ENCODE data around the gene SDCBP2. TPM values are rescaled to one million over a fixed set of nuclear protein-coding genes. Genes with fewer than 3 reads are reported as not detected.

The SDCBP2 gene
- total and polyA plus RNA-seq, 9 donors: 0.92 to 34.7 (median 3.7) TPM

- no peak for TF ChIP-seq CTCF (IDR thresholded peaks at IDR 0.05)
- TF ChIP-seq EP300 (IDR thresholded peaks at IDR 0.05): no peak
- no peak for TF ChIP-seq POLR2A (IDR thresholded peaks at IDR 0.05)
- no peak for DNase-seq
- H3K27ac ChIP-seq: no peak overlapping the region
- no peak overlapping the region for H3K4me3 ChIP-seq
- H3K9me3 ChIP-seq: no peaks in the 10 kb centered on the region
- intact Hi-C loops (cut with DNase I): no loop called here
- WGBS, 3 donors: 84 to 91% (median 87%) methylated on average over 1 of the region's 1 CpG
- no peaks in the 10 kb centered on the region for H3K36me3 ChIP-seq
- H3K27me3 ChIP-seq: no peaks in the 10 kb centered on the region
- H3K4me1 ChIP-seq (ENCODE audit: insufficient read depth): no peaks in the 10 kb centered on the region
These were observed 36.3 kb downstream of the SDCBP2 start for GRCh38 chr20:1292620-1293019.

DNA sequence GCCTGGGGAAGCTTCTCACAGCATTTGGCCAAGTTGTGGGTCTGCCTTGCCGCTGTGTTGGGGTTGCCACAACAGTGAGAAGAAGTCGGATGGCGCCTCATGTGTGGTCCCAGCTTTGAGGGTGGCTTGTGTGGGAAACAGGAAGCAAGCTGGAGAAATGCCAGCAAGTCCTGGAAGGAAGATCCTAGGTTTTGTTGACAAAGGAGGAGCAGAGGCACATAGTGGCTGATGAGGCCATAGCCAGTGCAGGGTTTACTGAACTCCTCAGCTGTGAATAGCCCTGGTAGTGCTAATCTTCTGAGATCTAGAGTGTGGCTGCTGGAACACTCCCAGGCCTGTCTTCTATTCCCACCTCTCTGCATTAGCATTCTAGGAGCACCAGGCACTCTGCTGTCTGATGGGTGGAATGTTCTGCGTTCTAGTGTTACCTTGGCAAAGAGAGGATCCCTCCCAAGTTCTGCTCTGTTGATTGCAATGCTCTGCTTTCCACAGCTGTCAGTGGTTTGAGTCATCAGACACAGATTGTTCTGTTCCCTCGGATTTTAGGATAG, 37.7 kb downstream of the SDCBP2 start:
- H3K4me1 ChIP-seq (ENCODE audit: insufficient read depth): no peaks in the 10 kb centered on the region
- H3K36me3 ChIP-seq: no peaks in the 10 kb centered on the region
- H3K9me3 ChIP-seq: no peaks in the 10 kb centered on the region
- no peak for DNase-seq
- TF ChIP-seq CTCF (IDR thresholded peaks at IDR 0.05) (no peak), EP300 (IDR thresholded peaks at IDR 0.05) (no peak), POLR2A (IDR thresholded peaks at IDR 0.05) (no peak)
- no peak overlapping the region for H3K4me3 ChIP-seq
- no peaks in the 10 kb centered on the region for H3K27me3 ChIP-seq
- 40 to 45% (median 40%) methylated on average over 5 of the region's 5 CpGs for WGBS, 3 donors
- intact Hi-C loops (cut with DNase I): no loop called here
- no peak overlapping the region for H3K27ac ChIP-seq

DNA sequence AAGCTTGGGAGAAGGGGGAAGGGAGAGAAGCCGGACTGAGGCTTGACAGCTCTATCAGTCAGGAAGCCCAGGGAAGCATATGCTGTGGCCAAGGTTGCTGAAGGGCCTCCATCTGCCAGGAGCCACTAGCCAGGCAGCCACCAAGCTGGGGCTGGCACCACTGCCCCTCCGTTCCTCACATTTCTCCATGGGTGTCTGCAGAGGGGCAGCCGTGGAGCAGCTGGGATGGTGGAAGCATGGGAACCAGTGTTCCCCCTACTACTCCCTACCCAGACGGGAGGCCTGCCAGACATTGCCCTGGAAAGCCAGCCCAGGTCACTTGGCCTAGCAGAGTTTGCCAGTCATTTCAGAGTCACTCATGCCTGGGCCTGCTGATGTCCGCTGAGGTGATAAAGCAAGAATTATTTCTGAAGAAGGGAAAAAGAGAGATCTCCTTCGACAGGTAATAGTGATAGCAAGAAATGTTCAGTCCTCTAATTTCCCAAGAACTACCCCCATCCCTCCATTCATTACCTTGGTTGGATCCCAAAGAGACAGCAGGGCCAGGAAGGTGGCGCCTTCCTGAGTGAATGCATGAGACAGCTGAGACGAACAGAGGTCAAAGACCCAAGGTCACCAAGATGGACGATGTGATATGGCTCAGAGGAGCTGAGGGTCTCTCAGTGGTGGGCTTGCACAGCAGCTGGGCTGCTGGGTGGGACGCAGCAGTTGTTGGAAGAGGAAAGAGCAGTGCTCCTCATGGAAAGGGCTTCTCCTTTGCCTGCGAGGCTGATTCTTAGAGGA, 41.0 kb downstream of the SDCBP2 start:
- Histone ChIP-seq H3K36me3 (no peaks in the 10 kb centered on the region), H3K27ac (no peak overlapping the region), H3K4me1 (ENCODE audit: insufficient read depth) (no peaks in the 10 kb centered on the region), H3K27me3 (no peaks in the 10 kb centered on the region), H3K9me3 (no peaks in the 10 kb centered on the region), H3K4me3 (no peak overlapping the region)
- intact Hi-C loops (cut with DNase I): no loop called here
- DNase-seq: no peak
- WGBS, 3 donors: 79 to 81% (median 81%) methylated on average over 11 of the region's 11 CpGs
- TF ChIP-seq EP300 (IDR thresholded peaks at IDR 0.05) (no peak), CTCF (IDR thresholded peaks at IDR 0.05) (no peak), POLR2A (IDR thresholded peaks at IDR 0.05) (no peak)

GRCh38 chr20:1287306-1287705, 41.6 kb downstream of the SDCBP2 start:
- Histone ChIP-seq H3K27ac (no peak overlapping the region), H3K9me3 (no peaks in the 10 kb centered on the region), H3K4me1 (ENCODE audit: insufficient read depth) (no peaks in the 10 kb centered on the region), H3K36me3 (no peaks in the 10 kb centered on the region), H3K4me3 (no peak overlapping the region), H3K27me3 (no peaks in the 10 kb centered on the region)
- intact Hi-C loops (cut with DNase I): no loop called here
- 88 to 97% (median 91%) methylated on average over 1 of the region's 1 CpG for WGBS, 3 donors
- no peak for DNase-seq
- no peak for TF ChIP-seq CTCF (IDR thresholded peaks at IDR 0.05)
- TF ChIP-seq POLR2A (IDR thresholded peaks at IDR 0.05): no peak
- no peak for TF ChIP-seq EP300 (IDR thresholded peaks at IDR 0.05)

Measured in ovary (tissue), 9 donors.